ENCODE results near the gene RSRC2. TPM values are rescaled to one million over a fixed set of nuclear protein-coding genes. Genes with fewer than 3 reads are reported as not detected.
A peak's percentile ranks its signal among the peaks of the same experiment; 100 is the strongest.

Gene RSRC2
- polyA plus RNA-seq, 3 donors: 7.6 to 63.5 (median 15.8) TPM

GRCh38 chr12:122508163-122508562 is 18.6 kb downstream of the RSRC2 start:
- intact Hi-C loops (cut with micrococcal nuclease): loop anchor here in 1 of 2 donors (10.0 kb wide), 1 partner anchor 243 kb away; the partner anchor contains the start of gene VPS33A
- H3K27ac Mint-ChIP-seq: peak overlapping the region in 1 of 7 donors; percentile 53
- H3K4me3 ChIP-seq (replicated peaks in 1 of 3; ENCODE audit: low read depth in 2 of 3, low read length in 3 of 3): no peak overlapping the region

GRCh38 chr12:122506393-122506938 is 20.3 kb downstream of the RSRC2 start:
- no peaks in the 10 kb centered on the region for H3K9me3 ChIP-seq (replicated peaks in 1 of 2; ENCODE audit: control insufficient read depth in 1 of 2, insufficient read depth in 1 of 2, low read length in 2 of 2)
- peak overlapping the region in 1 of 2 donors; percentile 47 for H3K27ac ChIP-seq (ENCODE audit: low read depth in 1 of 2, low read length in 2 of 2)
- peaks cover 66% of the 10 kb centered on the region for H3K79me2 ChIP-seq (ENCODE audit: insufficient read depth, low read length)
- peaks cover 0 to 4% (median 0%) of the 10 kb centered on the region in 3 donors for H3K27me3 Mint-ChIP-seq (ENCODE audit: low read depth in 3 of 3)
- peak overlapping the region; percentile 40 to 76 (median 61) for H3K27ac Mint-ChIP-seq
- intact Hi-C loops (cut with micrococcal nuclease): loop anchor here in 1 of 2 donors (10.0 kb wide), 1 partner anchor 242 kb away; the partner anchor contains the start of gene VPS33A
- peaks cover 25 to 33% of the 10 kb centered on the region in 2 donors for H3K4me1 ChIP-seq (ENCODE audit: control insufficient read depth in 1 of 2, insufficient read depth in 2 of 2, low read length in 2 of 2)
- no peak overlapping the region for H3K4me3 ChIP-seq (replicated peaks in 1 of 3; ENCODE audit: low read depth in 2 of 3, low read length in 3 of 3)
- H3K36me3 ChIP-seq (replicated peaks in 1 of 2; ENCODE audit: control insufficient read depth in 1 of 2, insufficient read depth in 2 of 2, low read length in 2 of 2): peaks cover 81 to 88% of the 10 kb centered on the region in 2 donors
- DNase-seq: no peak
- H4K20me1 ChIP-seq (ENCODE audit: insufficient read depth, low read length): peaks cover 78% of the 10 kb centered on the region
- H3K27me3 ChIP-seq (ENCODE audit: control insufficient read depth in 2 of 2, insufficient read depth in 2 of 2, low read length in 2 of 2): no peaks in the 10 kb centered on the region
- TF ChIP-seq CTCF (IDR thresholded peaks at IDR 0.05): no peak
- WGBS (ENCODE audit: insufficient coverage): 87% methylated on average over 3 of the region's 5 CpGs
- H3K4me3 Mint-ChIP-seq: no peak overlapping the region
- no peaks in the 10 kb centered on the region for H3K9me3 Mint-ChIP-seq
- H3K4me1 Mint-ChIP-seq: peaks cover 27% of the 10 kb centered on the region
- no peak overlapping the region for H2AFZ ChIP-seq (ENCODE audit: insufficient read depth, low read depth, low read length, poor library complexity, severe bottlenecking)
- H3K9ac ChIP-seq (ENCODE audit: insufficient read depth, low read length, poor library complexity, severe bottlenecking): no peak overlapping the region
- H3K4me2 ChIP-seq (replicated peaks; ENCODE audit: extremely low read depth, low read length, poor library complexity, severe bottlenecking): no peak overlapping the region
- H3K36me3 Mint-ChIP-seq: peaks cover 69 to 82% of the 10 kb centered on the region in 2 donors

More at GRCh38 chr12:122508163-122508562, 18.6 kb downstream of the RSRC2 start:
- H4K20me1 ChIP-seq (ENCODE audit: insufficient read depth, low read length): peaks cover 92% of the 10 kb centered on the region
- H3K4me1 Mint-ChIP-seq: peaks cover 13% of the 10 kb centered on the region
- peaks cover 95 to 99% of the 10 kb centered on the region in 2 donors for H3K36me3 ChIP-seq (replicated peaks in 1 of 2; ENCODE audit: control insufficient read depth in 1 of 2, insufficient read depth in 2 of 2, low read length in 2 of 2)
- H3K9ac ChIP-seq (ENCODE audit: insufficient read depth, low read length, poor library complexity, severe bottlenecking): no peak overlapping the region
- peaks cover 10 to 16% of the 10 kb centered on the region in 2 donors for H3K4me1 ChIP-seq (ENCODE audit: control insufficient read depth in 1 of 2, insufficient read depth in 2 of 2, low read length in 2 of 2)
- H3K27ac ChIP-seq (ENCODE audit: low read depth in 1 of 2, low read length in 2 of 2): no peak overlapping the region
- peaks cover 77% of the 10 kb centered on the region for H3K79me2 ChIP-seq (ENCODE audit: insufficient read depth, low read length)
- WGBS (ENCODE audit: insufficient coverage): 100% methylated on average over 3 of the region's 5 CpGs
- no peak for TF ChIP-seq CTCF (IDR thresholded peaks at IDR 0.05)
- H3K27me3 ChIP-seq (ENCODE audit: control insufficient read depth in 2 of 2, insufficient read depth in 2 of 2, low read length in 2 of 2): no peaks in the 10 kb centered on the region
- no peaks in the 10 kb centered on the region for H3K9me3 Mint-ChIP-seq
- no peak for DNase-seq
- H2AFZ ChIP-seq (ENCODE audit: insufficient read depth, low read depth, low read length, poor library complexity, severe bottlenecking): no peak overlapping the region
- H3K4me2 ChIP-seq (replicated peaks; ENCODE audit: extremely low read depth, low read length, poor library complexity, severe bottlenecking): no peak overlapping the region
- peaks cover 79 to 94% of the 10 kb centered on the region in 2 donors for H3K36me3 Mint-ChIP-seq
- H3K9me3 ChIP-seq (replicated peaks in 1 of 2; ENCODE audit: control insufficient read depth in 1 of 2, insufficient read depth in 1 of 2, low read length in 2 of 2): no peaks in the 10 kb centered on the region
- H3K27me3 Mint-ChIP-seq (ENCODE audit: low read depth in 3 of 3): peaks cover 0 to 2% (median 0%) of the 10 kb centered on the region in 3 donors
- no peak overlapping the region for H3K4me3 Mint-ChIP-seq

Measured in CD14-positive monocyte (primary cell).